T-helper 1 cell (primary cell): ENCODE results near the gene NEURL1B.
"Not testable (repeated sequence)": the region's sequence is repeated elsewhere in the genome, so short reads cannot be mapped to it uniquely, and the experiment has no call there.

Source experiments
- DNase-seq, 5 donors: peaks; one replicate each; pipeline ENCODE4 v3.0.0-alpha.2; 2012 to 2020
- total RNA-seq, 4 donors: gene quantifications; one replicate each; lab custom pipeline; 2026; lab: John Stamatoyannopoulos, UW

Gene NEURL1B
- 0.12 to 0.80 (median 0.27) reads per million in 4 donors for total RNA-seq

- DNase-seq, result peak in 2 of 5 donors; percentile 12 to 55
Observed at GRCh38 chr5:172640822-172641358, at the start of gene NEURL1B. NEURL1B (plus strand) TSS chr5:172641263; CDS start chr5:172641407, 144 bp downstream.

- DNase-seq, result no peak
Observed at GRCh38 chr5:172591636-172592035, 49.4 kb upstream of the NEURL1B start.

GRCh38 chr5:172592881-172593280 is 48.2 kb upstream of the NEURL1B start:
- DNase-seq, result no peak

- no peak for DNase-seq
Observed at GRCh38 chr5:172593306-172593705, 47.8 kb upstream of the NEURL1B start.

GRCh38 chr5:172593721-172594235 is 47.3 kb upstream of the NEURL1B start:
- DNase-seq, result no peak

GRCh38 chr5:172594431-172594830 is 46.6 kb upstream of the NEURL1B start:
- no peak for DNase-seq

- no peak for DNase-seq
Observed at GRCh38 chr5:172594867-172595466, 46.1 kb upstream of the NEURL1B start.

GRCh38 chr5:172595596-172596455 is 45.2 kb upstream of the NEURL1B start:
- DNase-seq, result no peak

GRCh38 chr5:172596638-172597231 is 44.3 kb upstream of the NEURL1B start:
- no peak for DNase-seq

- DNase-seq, result no peak
Observed at GRCh38 chr5:172597755-172598155, 43.3 kb upstream of the NEURL1B start.

GRCh38 chr5:172598251-172599203 is 42.5 kb upstream of the NEURL1B start:
- DNase-seq, result no peak

- DNase-seq, result no peak
Observed at GRCh38 chr5:172599204-172599567, 41.9 kb upstream of the NEURL1B start.

- no peak for DNase-seq
Observed at GRCh38 chr5:172600571-172600970, 40.5 kb upstream of the NEURL1B start.

GRCh38 chr5:172601576-172601975 is 39.5 kb upstream of the NEURL1B start:
- DNase-seq, result not testable (repeated sequence)

GRCh38 chr5:172602783-172603231 is 38.3 kb upstream of the NEURL1B start:
- DNase-seq, result no peak

- DNase-seq, result no peak
Observed at GRCh38 chr5:172603251-172603806, 37.7 kb upstream of the NEURL1B start.

GRCh38 chr5:172605466-172605865 is 35.6 kb upstream of the NEURL1B start:
- no peak for DNase-seq

GRCh38 chr5:172606156-172606785 is 34.8 kb upstream of the NEURL1B start:
- no peak for DNase-seq

- no peak for DNase-seq
Observed at GRCh38 chr5:172607213-172607793, 33.8 kb upstream of the NEURL1B start.

GRCh38 chr5:172608773-172609172 is 32.3 kb upstream of the NEURL1B start:
- no peak for DNase-seq

- DNase-seq, result no peak
Observed at GRCh38 chr5:172610643-172611042, 30.4 kb upstream of the NEURL1B start.
